Left ventricle myocardium inferior (tissue), 1 donor: ENCODE data around the gene PTPRM. TPM values are rescaled to one million over a fixed set of nuclear protein-coding genes. Genes with fewer than 3 reads are reported as not detected.

Experiments
- DNase-seq: peaks from one replicate; pipeline ENCODE4 v3.0.0-alpha.2; 2020
- H3K27ac ChIP-seq: fragments of 200-600 bp; replicated peaks from 2 replicates; pipeline ENCODE4 v1.8.0; 2021
- H3K27me3 ChIP-seq: fragments of 200-600 bp; 2 replicates; pipeline ENCODE4 v1.8.0; 2021; ENCODE audit warnings: low read depth
- H3K36me3 ChIP-seq: fragments of 200-600 bp; 2 replicates; pipeline ENCODE4 v1.8.0; 2021
- H3K4me1 ChIP-seq: fragments of 200-600 bp; 2 replicates; pipeline ENCODE4 v1.8.0; 2021
- H3K4me3 ChIP-seq: fragments of 200-600 bp; 2 replicates; pipeline ENCODE4 v1.8.0; 2021; ENCODE audit warnings: mild to moderate bottlenecking, moderate library complexity
- H3K9me3 ChIP-seq: fragments of 200-600 bp; replicated peaks from 2 replicates; pipeline ENCODE4 v1.8.0; 2021
- intact Hi-C: fragments of 100-400 bp; cut with micrococcal nuclease; formaldehyde crosslinking; loops from one replicate; pipeline ENCODE4 v1.11.0; 2022
- total RNA-seq: library from RNA; stranded (reverse); fragmentation: NEBNext Ultra II Directional; extraction: Animal tissue kit (Norgen Biotek cat#: 25700); gene quantifications from one replicate; pipeline ENCODE4 v1.2.1, GENCODE V29; 2021
- TF ChIP-seq, protein P1 (sequence below): fragments of 200-600 bp; IDR thresholded peaks from 2 replicates; pipeline ENCODE4 v1.8.0; 2021; ENCODE audit warnings: antibody characterized with exemption, mild to moderate bottlenecking, borderline replicate concordance
- donor health status: DM: no; HTN: yes; CAD: no; lungs with severe emphysema.

PTPRM gene
- total RNA-seq, 1 donor from 2014 or later, result 132 TPM

- H3K4me1 ChIP-seq, result no peaks in the 10 kb centered on the region
- no peak overlapping the region for H3K27ac ChIP-seq
- H3K27me3 ChIP-seq, result no peaks in the 10 kb centered on the region
- intact Hi-C loops, result no loop called here
- no peak for DNase-seq
- no peaks in the 10 kb centered on the region for H3K9me3 ChIP-seq
- H3K4me3 ChIP-seq, result no peak overlapping the region
- peaks cover 94% of the 10 kb centered on the region for H3K36me3 ChIP-seq
- TF ChIP-seq, protein P1, sequence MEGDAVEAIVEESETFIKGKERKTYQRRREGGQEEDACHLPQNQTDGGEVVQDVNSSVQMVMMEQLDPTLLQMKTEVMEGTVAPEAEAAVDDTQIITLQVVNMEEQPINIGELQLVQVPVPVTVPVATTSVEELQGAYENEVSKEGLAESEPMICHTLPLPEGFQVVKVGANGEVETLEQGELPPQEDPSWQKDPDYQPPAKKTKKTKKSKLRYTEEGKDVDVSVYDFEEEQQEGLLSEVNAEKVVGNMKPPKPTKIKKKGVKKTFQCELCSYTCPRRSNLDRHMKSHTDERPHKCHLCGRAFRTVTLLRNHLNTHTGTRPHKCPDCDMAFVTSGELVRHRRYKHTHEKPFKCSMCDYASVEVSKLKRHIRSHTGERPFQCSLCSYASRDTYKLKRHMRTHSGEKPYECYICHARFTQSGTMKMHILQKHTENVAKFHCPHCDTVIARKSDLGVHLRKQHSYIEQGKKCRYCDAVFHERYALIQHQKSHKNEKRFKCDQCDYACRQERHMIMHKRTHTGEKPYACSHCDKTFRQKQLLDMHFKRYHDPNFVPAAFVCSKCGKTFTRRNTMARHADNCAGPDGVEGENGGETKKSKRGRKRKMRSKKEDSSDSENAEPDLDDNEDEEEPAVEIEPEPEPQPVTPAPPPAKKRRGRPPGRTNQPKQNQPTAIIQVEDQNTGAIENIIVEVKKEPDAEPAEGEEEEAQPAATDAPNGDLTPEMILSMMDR, result no peak
These were observed 833.2 kb downstream of the PTPRM start for GRCh38 chr18:8400193-8400752.

DNA sequence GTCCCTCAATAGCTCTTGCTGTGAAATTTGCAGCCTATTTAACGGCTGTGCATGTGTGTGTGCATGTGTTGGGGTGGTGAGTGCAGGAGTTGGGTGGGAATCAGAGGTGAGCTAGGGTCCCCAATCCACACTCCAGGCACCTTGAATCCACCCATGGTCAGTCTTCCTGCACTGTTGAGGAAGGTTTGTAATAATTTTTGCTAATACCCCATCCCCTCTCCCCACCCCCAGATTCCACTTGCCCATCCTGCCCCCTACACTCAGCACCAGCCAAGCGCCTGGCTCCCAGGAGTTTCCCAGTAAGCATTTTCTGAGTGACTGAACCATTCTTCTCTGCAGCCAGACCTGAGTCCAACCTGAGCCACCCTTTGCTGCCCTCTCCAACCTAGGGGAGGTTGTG is 833.7 kb downstream of the PTPRM start:
- Histone ChIP-seq H3K4me1 (no peaks in the 10 kb centered on the region), H3K36me3 (peaks cover 94% of the 10 kb centered on the region), H3K27ac (no peak overlapping the region), H3K27me3 (no peaks in the 10 kb centered on the region), H3K9me3 (no peaks in the 10 kb centered on the region), H3K4me3 (no peak overlapping the region)
- TF ChIP-seq, protein P1, result no peak
- no peak for DNase-seq
- intact Hi-C loops, result no loop called here

DNA sequence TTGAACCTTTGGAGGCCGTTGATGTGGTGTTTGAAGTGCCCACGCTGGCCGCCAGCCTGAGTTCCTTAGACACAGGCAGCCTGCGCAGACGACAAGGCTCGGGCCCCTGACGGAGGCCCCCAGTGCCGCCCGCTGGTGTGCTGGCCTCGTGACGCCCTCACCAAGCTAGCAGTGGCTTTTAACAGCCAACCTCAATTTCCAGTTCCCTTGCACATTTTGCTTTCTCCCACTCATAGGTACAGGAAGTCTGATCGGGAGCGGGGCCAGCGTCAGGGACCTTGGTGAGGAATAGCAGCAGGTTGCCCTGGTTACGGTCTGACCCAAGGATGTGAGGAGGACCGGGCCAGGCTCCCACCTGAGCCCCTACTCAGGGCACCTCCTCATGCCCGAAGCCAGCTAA is 834.5 kb downstream of the PTPRM start:
- DNase-seq, result no peak
- intact Hi-C loops, result no loop called here
- peaks cover 94% of the 10 kb centered on the region for H3K36me3 ChIP-seq

DNA sequence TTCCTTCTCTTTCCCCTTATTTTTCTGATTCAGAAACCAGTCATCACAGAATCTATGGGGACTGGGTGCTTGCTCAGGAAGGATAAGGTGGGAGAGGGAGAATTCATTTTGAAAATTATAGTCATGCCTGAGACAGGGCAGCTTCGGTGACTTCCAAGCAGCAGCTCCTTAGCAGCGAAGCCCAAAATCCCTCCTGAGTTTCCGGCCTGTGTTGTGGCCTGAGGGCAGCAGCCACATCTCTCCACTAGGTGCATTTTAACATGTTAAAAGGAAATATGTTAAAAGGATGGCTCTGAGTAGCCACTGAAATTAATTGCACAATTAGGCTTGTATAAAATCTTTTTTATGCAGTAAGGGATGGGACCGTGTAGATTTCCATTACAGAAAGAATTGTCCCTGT is 835.1 kb downstream of the PTPRM start:
- Histone ChIP-seq H3K27ac (no peak overlapping the region), H3K4me1 (no peaks in the 10 kb centered on the region), H3K9me3 (no peaks in the 10 kb centered on the region), H3K4me3 (no peak overlapping the region), H3K27me3 (no peaks in the 10 kb centered on the region), H3K36me3 (peaks cover 94% of the 10 kb centered on the region)
- TF ChIP-seq, protein P1, result no peak
- no peak for DNase-seq
- intact Hi-C loops, result no loop called here

More for the DNA sequence above, 834.5 kb downstream of the PTPRM start:
- Histone ChIP-seq H3K9me3 (no peaks in the 10 kb centered on the region), H3K4me3 (no peak overlapping the region), H3K4me1 (no peaks in the 10 kb centered on the region), H3K27ac (no peak overlapping the region), H3K27me3 (no peaks in the 10 kb centered on the region)
- TF ChIP-seq, protein P1, result no peak

- TF ChIP-seq, protein P1, result no peak
- Histone ChIP-seq H3K4me1 (no peaks in the 10 kb centered on the region), H3K27me3 (no peaks in the 10 kb centered on the region), H3K36me3 (peaks cover 94% of the 10 kb centered on the region), H3K27ac (no peak overlapping the region), H3K9me3 (no peaks in the 10 kb centered on the region), H3K4me3 (no peak overlapping the region)
- intact Hi-C loops, result no loop called here
- no peak for DNase-seq
These were observed 836.6 kb downstream of the PTPRM start for GRCh38 chr18:8403713-8404112.
